Neutrophil (primary cell): ENCODE data around the gene FAM83E.

Experiments used
- H3K27ac ChIP-seq: fragments of 200-600 bp; sonication (generic); 2 replicates; pipeline ENCODE4 v1.5.1; 2016; ENCODE audit warnings: mild to moderate bottlenecking, moderate library complexity
- H3K27me3 ChIP-seq: fragments of 200-600 bp; sonication (generic); 2 replicates; pipeline ENCODE4 v1.6.0; 2016; ENCODE audit warnings: mild to moderate bottlenecking
- H3K36me3 ChIP-seq: fragments of 200-600 bp; sonication (generic); 2 replicates; pipeline ENCODE4 v1.5.1; 2017
- H3K4me1 ChIP-seq, 2 experiments: fragments of 200-600 bp in 1 of 2; sonication (generic) in 1 of 2; 1 replicate in 1 of 2; 2 replicates in 1 of 2; pipeline versions ENCODE4 v1.5.1 to v1.6.1; 2013 to 2016; ENCODE audit warnings: low read depth in 1 of 2, low read length in 1 of 2, mild to moderate bottlenecking in 1 of 2, moderate library complexity in 1 of 2; ENCODE audit not compliant: control insufficient read depth in 1 of 2, insufficient read depth in 1 of 2
- H3K4me3 ChIP-seq, 2 experiments: fragments of 200-600 bp in 1 of 2; sonication (generic) in 1 of 2; 1 replicate in 1 of 2; 2 replicates in 1 of 2; pipeline ENCODE4 v1.5.1; 2013 to 2016; ENCODE audit warnings: low read depth in 1 of 2, low read length in 1 of 2, mild to moderate bottlenecking in 1 of 2, moderate library complexity in 1 of 2
- H3K9me3 ChIP-seq: fragments of 200-600 bp; sonication (generic); 2 replicates; pipeline ENCODE4 v1.5.1; 2016
- TF ChIP-seq, protein P1 (sequence below): fragments of 200-600 bp; sonication (generic); IDR thresholded peaks from 2 replicates; pipeline ENCODE4 v1.5.1; 2016; ENCODE audit warnings: antibody characterized with exemption

The FAM83E gene

DNA sequence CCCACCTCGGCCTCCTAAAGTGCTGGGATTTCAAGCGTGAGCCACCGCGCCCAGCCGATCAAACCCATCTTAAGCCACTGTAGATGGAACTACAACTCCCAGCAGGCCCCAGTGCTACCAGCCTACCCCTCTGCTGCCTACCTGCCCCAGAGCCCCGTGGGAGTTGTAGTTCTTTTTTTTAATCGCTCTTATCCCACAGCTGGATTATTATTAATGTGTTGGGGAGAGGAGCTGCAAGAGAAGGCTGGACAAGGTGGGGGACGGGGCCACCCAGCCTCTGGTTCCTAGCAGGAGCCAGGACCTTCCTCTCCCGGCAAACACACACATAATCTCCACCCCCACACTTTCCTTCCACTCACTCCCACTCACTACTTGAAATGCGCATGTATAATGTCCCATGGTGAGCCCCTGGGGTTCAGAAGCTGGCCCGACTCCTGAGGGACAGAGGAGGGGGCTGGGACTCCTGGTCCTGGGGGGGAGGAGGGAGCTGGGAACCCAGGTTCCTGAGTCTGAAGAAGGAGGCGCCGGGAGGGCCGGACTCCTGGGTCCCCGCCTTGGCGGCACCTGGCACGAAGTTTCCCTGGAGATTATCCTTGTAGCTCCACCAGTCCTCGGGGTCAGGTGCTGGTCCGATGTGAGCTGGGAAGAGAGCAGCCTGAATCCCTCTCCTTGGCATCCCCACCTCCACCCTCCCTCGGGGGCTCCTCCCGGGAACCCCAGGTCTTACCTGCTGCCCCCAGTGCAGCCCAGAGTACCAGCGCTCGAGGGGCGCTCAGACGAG lies 30.2 kb upstream of the FAM83E start:
- Histone ChIP-seq H3K4me1 (peaks cover 17 to 20% of the 10 kb centered on the region in 2 experiments), H3K27ac (no peak overlapping the region)

DNA sequence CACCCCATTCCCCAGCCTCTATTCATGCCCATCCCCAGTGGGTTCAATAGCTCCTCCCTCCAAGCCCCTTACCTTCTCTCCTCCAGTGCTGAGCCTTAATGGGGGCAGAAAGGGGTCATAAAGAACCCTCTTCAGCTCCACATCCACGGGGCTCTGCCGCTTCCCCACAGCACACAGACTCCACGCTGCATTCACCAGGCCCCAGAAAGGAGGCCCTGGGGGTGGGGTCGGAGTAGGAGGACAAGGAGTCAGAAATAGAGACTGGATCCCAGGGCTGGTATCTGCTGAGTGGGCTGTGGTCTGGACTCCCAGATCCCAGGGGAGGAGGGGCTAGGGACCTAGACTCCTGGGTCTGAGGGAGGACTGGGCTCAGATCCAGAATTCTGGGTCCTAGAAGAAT lies 29.5 kb upstream of the FAM83E start:
- H3K9me3 ChIP-seq, result no peaks in the 10 kb centered on the region
- TF ChIP-seq, protein P1, sequence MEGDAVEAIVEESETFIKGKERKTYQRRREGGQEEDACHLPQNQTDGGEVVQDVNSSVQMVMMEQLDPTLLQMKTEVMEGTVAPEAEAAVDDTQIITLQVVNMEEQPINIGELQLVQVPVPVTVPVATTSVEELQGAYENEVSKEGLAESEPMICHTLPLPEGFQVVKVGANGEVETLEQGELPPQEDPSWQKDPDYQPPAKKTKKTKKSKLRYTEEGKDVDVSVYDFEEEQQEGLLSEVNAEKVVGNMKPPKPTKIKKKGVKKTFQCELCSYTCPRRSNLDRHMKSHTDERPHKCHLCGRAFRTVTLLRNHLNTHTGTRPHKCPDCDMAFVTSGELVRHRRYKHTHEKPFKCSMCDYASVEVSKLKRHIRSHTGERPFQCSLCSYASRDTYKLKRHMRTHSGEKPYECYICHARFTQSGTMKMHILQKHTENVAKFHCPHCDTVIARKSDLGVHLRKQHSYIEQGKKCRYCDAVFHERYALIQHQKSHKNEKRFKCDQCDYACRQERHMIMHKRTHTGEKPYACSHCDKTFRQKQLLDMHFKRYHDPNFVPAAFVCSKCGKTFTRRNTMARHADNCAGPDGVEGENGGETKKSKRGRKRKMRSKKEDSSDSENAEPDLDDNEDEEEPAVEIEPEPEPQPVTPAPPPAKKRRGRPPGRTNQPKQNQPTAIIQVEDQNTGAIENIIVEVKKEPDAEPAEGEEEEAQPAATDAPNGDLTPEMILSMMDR, result no peak
- peaks cover 17 to 21% of the 10 kb centered on the region in 2 experiments for H3K4me1 ChIP-seq
- no peak overlapping the region for H3K4me3 ChIP-seq
- peaks cover 45% of the 10 kb centered on the region for H3K27me3 ChIP-seq
- no peak overlapping the region for H3K27ac ChIP-seq
- H3K36me3 ChIP-seq, result no peaks in the 10 kb centered on the region

More for the DNA sequence above, 30.2 kb upstream of the FAM83E start:
- H3K4me3 ChIP-seq, result peak overlapping the region; percentile 18 to 59
- no peaks in the 10 kb centered on the region for H3K9me3 ChIP-seq
- TF ChIP-seq, protein P1, result no peak
- H3K36me3 ChIP-seq, result no peaks in the 10 kb centered on the region
- H3K27me3 ChIP-seq, result peaks cover 50% of the 10 kb centered on the region

DNA sequence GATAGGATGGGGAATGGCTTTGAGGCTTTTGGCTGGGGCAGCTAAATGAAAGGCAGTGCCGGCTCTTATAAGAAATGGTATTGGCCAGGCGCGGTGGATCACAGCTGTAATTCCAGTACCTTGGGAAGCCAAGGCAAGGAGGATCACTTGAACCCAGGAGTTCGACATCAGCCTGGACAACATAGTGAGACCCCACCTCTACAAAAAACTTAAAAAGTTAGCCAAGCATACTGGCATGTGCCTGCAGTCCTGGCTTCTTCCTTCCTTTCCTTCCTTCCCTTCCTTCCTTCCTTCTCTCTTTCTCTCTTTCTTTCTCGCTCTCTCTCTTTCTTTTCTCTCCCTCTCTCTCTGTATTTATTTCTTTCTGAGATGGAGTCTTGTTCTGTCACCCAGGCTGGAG lies 28.0 kb upstream of the FAM83E start:
- H3K27ac ChIP-seq, result no peak overlapping the region
- TF ChIP-seq, protein P1, result no peak
- H3K9me3 ChIP-seq, result no peaks in the 10 kb centered on the region
- H3K36me3 ChIP-seq, result no peaks in the 10 kb centered on the region
- H3K4me3 ChIP-seq, result no peak overlapping the region
- H3K27me3 ChIP-seq, result peaks cover 38% of the 10 kb centered on the region
- H3K4me1 ChIP-seq, result peaks cover 30 to 35% of the 10 kb centered on the region in 2 experiments

DNA sequence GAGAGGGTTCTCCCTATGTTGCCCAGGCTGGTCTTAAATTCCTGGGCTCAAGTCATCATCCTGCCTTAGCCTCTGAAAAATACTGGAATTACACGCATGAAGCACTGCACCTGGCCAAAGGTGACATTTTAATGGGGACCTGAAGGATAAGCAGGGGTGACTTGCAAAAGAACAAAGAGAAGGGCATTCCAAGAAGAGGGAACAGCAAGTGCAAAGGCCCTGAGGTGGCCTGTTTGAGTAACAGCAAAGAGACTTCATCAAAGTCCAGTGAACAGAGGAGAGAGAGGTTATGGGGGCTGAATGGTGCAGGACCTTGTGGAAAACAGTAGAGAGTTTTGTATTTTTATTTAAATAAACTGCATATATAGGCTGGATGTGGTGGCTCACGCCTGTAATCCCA lies 27.0 kb upstream of the FAM83E start:
- TF ChIP-seq, protein P1, result no peak
- no peak overlapping the region for H3K4me3 ChIP-seq
- H3K4me1 ChIP-seq, result peaks cover 38 to 43% of the 10 kb centered on the region in 2 experiments
- no peaks in the 10 kb centered on the region for H3K36me3 ChIP-seq
- peaks cover 28% of the 10 kb centered on the region for H3K27me3 ChIP-seq
- no peaks in the 10 kb centered on the region for H3K9me3 ChIP-seq
- no peak overlapping the region for H3K27ac ChIP-seq

DNA sequence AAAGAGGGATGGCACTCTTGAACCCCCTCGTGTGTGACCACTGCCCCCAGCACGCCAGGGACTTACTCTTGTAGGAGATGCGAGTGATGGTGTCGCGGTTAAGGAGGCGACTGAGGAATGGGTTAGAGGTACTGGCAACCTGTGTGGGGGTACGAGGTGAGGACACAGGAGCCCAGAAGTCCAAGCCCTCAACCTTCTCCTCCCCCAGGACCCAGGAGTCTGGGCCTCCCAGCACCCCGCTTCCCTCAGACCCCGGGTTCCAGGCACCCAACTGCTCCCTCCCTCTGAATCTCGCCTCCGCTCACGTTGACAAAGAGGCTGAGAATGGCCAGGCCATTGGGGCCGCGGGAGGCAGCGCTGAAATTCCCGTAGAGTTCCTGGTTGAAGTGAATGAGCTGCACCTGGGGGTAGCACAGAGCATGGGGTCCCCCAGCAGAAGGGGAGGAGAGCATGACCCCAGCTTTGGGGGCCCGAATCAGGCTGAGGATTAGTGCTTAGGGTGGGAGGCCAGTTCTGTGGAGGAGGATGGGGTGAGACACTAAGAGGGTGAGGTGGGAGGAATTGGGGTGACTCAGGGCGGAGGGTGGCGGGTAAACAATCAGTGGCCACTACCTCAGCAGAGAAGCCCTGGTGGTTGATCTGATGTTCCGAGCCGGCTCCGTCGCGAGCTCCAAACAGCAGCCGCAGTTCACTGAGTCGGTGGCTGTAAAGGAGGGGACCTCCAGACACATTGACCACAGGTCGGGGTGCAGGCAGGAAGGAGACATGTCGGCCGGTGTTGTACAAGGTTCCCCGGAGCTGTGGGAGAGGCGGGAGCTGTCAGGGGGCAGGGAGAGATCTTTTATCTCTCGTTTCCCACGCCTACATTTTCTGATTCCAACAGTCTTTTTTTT lies 24.9 kb upstream of the FAM83E start:
- Histone ChIP-seq H3K27ac (no peak overlapping the region), H3K36me3 (no peaks in the 10 kb centered on the region), H3K4me1 (peaks cover 40 to 43% of the 10 kb centered on the region in 2 experiments), H3K4me3 (no peak overlapping the region), H3K9me3 (no peaks in the 10 kb centered on the region), H3K27me3 (peaks cover 7% of the 10 kb centered on the region)
- TF ChIP-seq, protein P1, result no peak
